ENCODE measurements around the gene ATG2A.
"Not testable (repeated sequence)": the region's sequence is repeated elsewhere in the genome, so short reads cannot be mapped to it uniquely, and the experiment has no call there.

Gene ATG2A

GRCh38 chr11:64851831-64852351 lies 65.1 kb downstream of the ATG2A start:
- no peak for DNase-seq

- peak; percentile 76 for DNase-seq
These were observed 65.9 kb downstream of the ATG2A start for GRCh38 chr11:64850979-64851567.

GRCh38 chr11:64849598-64850356 lies 67.2 kb downstream of the ATG2A start:
- DNase-seq: no peak

GRCh38 chr11:64848826-64849597 lies 68.0 kb downstream of the ATG2A start:
- peak; percentile 49 for DNase-seq

GRCh38 chr11:64848214-64848825 lies 68.7 kb downstream of the ATG2A start:
- no peak for DNase-seq

GRCh38 chr11:64846998-64847666 lies 69.9 kb downstream of the ATG2A start:
- DNase-seq: peak; percentile 91

GRCh38 chr11:64845776-64846129 lies 71.3 kb downstream of the ATG2A start:
- DNase-seq: not testable (repeated sequence)

GRCh38 chr11:64845129-64845775 lies 71.8 kb downstream of the ATG2A start:
- no peak for DNase-seq
